Calu3 (cell line): ENCODE results near the gene VPS8. TPM values are rescaled to one million over a fixed set of nuclear protein-coding genes. Genes with fewer than 3 reads are reported as not detected.

ENCODE experiments used
- BruUV-seq: library from RNA; stranded (reverse); fragments of 400-500 nt; replicated peaks from 2 replicates; lab custom pipeline; 2021; lab: Mats Ljungman, UMichigan
- CTCF ChIA-PET: fragments of 300-600 bp; sonication (Branson Sonifier 250); formaldehyde crosslinking; loops from one replicate; lab custom pipeline; 2022; ENCODE audit warnings: antibody characterized with exemption; lab: Charles Lee
- DNase-seq: peaks from one replicate; pipeline ENCODE4 v3.0.0; 2022
- H3K27ac Mint-ChIP-seq: one replicate; pipeline ENCODE4 v1.8.0; 2022; ENCODE audit warnings: mixed read lengths; ENCODE audit not compliant: unreplicated experiment
- H3K27me3 Mint-ChIP-seq: one replicate; pipeline ENCODE4 v1.8.0; 2022; ENCODE audit warnings: mixed read lengths; ENCODE audit not compliant: unreplicated experiment
- H3K36me3 Mint-ChIP-seq: one replicate; pipeline ENCODE4 v1.8.0; 2022; ENCODE audit warnings: mild to moderate bottlenecking, moderate library complexity, mixed read lengths; ENCODE audit not compliant: insufficient read depth, unreplicated experiment
- H3K4me1 Mint-ChIP-seq: one replicate; pipeline ENCODE4 v1.8.0; 2022; ENCODE audit warnings: mild to moderate bottlenecking, low read depth, mixed read lengths; ENCODE audit not compliant: unreplicated experiment
- H3K4me3 Mint-ChIP-seq: one replicate; pipeline ENCODE4 v1.8.0; 2022; ENCODE audit warnings: mild to moderate bottlenecking, low read depth, moderate library complexity, mixed read lengths; ENCODE audit not compliant: unreplicated experiment
- H3K9me3 Mint-ChIP-seq: one replicate; pipeline ENCODE4 v1.8.0; 2022; ENCODE audit warnings: low read depth, mixed read lengths; ENCODE audit not compliant: unreplicated experiment
- CTCF ChIP-seq: fragments of 200-600 bp; IDR thresholded peaks from one replicate; pipeline ENCODE4 v1.8.0; 2022; ENCODE audit warnings: antibody characterized with exemption; ENCODE audit not compliant: unreplicated experiment
- intact Hi-C: fragments of 100-400 bp; cut with micrococcal nuclease; formaldehyde crosslinking; loops from one replicate; pipeline ENCODE4 v1.10.0; 2022; ENCODE audit not compliant: unreplicated experiment
- total RNA-seq: library from RNA; stranded (reverse); gene quantifications from 2 replicates; pipeline ENCODE4 v1.2.3, GENCODE V29; 2022

Gene VPS8
- total RNA-seq, 1 experiment from 2014 or later: 62.5 TPM

GRCh38 chr3:184832903-184833302, 20.9 kb downstream of the VPS8 start:
- CTCF ChIA-PET: no interaction called here

DNA sequence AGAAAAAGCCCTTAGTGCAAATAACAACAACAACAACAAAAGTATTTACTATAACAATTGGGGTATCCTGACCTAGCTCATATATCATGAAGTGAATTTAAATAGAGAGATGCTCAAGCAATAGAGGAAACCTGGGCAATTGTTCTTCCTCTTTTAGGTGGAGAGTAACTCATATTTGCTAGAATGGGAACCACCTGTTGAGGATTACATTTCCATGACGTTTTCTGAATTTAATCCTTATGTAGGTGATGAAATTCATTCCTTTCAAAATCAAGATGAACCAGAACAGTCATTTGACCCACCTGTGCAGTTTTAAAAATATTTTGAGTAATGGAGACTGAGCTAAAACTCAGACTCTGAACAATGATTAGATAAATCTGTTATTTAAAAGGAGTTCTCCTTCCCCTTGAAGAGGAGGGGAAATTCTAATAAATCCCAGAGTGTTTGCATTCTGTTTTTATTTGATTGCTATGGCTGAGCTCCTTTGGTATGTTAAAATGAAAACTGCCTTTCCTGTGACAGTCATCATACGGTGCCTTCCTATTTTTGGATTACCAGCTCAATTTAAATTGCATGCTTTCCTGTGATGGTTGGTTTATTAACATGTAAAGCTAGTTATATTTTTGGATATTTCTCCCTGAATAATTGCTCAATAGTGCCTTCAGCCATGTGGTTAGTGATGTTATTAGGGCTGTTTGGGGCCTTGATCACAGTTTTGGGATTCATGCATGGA, 24.3 kb downstream of the VPS8 start:
- Mint-ChIP-seq H3K27ac (no peak overlapping the region), H3K4me1 (no peaks in the 10 kb centered on the region), H3K4me3 (no peak overlapping the region), H3K9me3 (no peaks in the 10 kb centered on the region), H3K36me3 (no peaks in the 10 kb centered on the region), H3K27me3 (no peaks in the 10 kb centered on the region)
- no peak for DNase-seq
- no TSS peak for BruUV-seq
- intact Hi-C loops: no loop called here
- no peak for TF ChIP-seq CTCF
- CTCF ChIA-PET: interaction anchor here (0.7 to 1.4 kb wide), 2 partner anchors 18 to 402 kb away, joined by 3 to 7 read pairs; no protein-coding TSS in a partner anchor

More at GRCh38 chr3:184832903-184833302, 20.9 kb downstream of the VPS8 start:
- BruUV-seq: no TSS peak
- no peak overlapping the region for H3K27ac Mint-ChIP-seq
- no peaks in the 10 kb centered on the region for H3K27me3 Mint-ChIP-seq
- no peaks in the 10 kb centered on the region for H3K4me1 Mint-ChIP-seq
- intact Hi-C loops: no loop called here
- TF ChIP-seq CTCF: no peak
- no peak overlapping the region for H3K4me3 Mint-ChIP-seq
- H3K36me3 Mint-ChIP-seq: peaks cover under 1% of the 10 kb centered on the region
- DNase-seq: no peak
- H3K9me3 Mint-ChIP-seq: no peaks in the 10 kb centered on the region

DNA sequence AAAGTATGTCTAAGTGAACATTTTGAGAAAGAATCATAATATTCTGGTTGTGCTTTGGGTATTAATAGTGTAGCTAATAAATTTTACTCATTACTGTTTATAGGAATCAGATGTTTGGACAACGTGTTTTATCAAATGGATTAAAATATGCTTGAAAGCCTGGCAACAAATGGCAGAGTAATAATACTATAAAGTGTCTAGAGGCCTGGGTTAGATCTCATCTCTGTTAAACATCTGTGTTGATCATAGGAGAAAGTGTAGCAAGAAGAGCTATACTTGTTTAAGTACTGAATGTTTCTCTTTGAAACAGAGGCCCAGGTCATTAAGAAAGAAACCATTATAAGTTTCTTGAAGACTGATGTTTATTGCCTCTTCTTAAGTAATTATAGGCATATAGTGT, 30.5 kb downstream of the VPS8 start:
- intact Hi-C loops: no loop called here
- peaks cover 9% of the 10 kb centered on the region for H3K4me1 Mint-ChIP-seq
- no peak overlapping the region for H3K27ac Mint-ChIP-seq
- H3K4me3 Mint-ChIP-seq: no peak overlapping the region
- CTCF ChIA-PET: no interaction called here
- H3K36me3 Mint-ChIP-seq: no peaks in the 10 kb centered on the region
- DNase-seq: no peak
- no peaks in the 10 kb centered on the region for H3K27me3 Mint-ChIP-seq
- BruUV-seq: no TSS peak
- no peak for TF ChIP-seq CTCF
- H3K9me3 Mint-ChIP-seq: no peaks in the 10 kb centered on the region

- no peak for TF ChIP-seq CTCF
Observed at GRCh38 chr3:184845819-184846218, 33.9 kb downstream of the VPS8 start.

More at GRCh38 chr3:184845819-184846218, 33.9 kb downstream of the VPS8 start:
- Mint-ChIP-seq H3K27ac (no peak overlapping the region), H3K4me1 (peaks cover 9% of the 10 kb centered on the region), H3K9me3 (no peaks in the 10 kb centered on the region), H3K27me3 (no peaks in the 10 kb centered on the region), H3K36me3 (no peaks in the 10 kb centered on the region), H3K4me3 (no peak overlapping the region)
- CTCF ChIA-PET: no interaction called here
- DNase-seq: no peak
- intact Hi-C loops: no loop called here
- BruUV-seq: no TSS peak
